Liver (tissue), 9 donors: ENCODE results near the gene KRTAP3-1. TPM values are rescaled to one million over a fixed set of nuclear protein-coding genes. Genes with fewer than 3 reads are reported as not detected.
"Not testable (repeated sequence)": the region's sequence is repeated elsewhere in the genome, so short reads cannot be mapped to it uniquely, and the experiment has no call there.

Experiments used
- DNase-seq: peaks from one replicate; pipeline ENCODE4 v3.0.0-alpha.2; 2017; ENCODE audit warnings: low spot score
- H3K27ac ChIP-seq, 2 donors: one replicate each; pipeline ENCODE4 v1.7.0; 2013; ENCODE audit warnings: inconsistent platforms in 2 of 2, low read length in 2 of 2, control low read depth in 1 of 2, low read depth in 1 of 2, mild to moderate bottlenecking in 1 of 2
- H3K27me3 ChIP-seq, 4 donors: one replicate each; pipeline versions ENCODE4 v1.6.1 to v1.7.0; 2013; ENCODE audit warnings: low read length in 3 of 4, inconsistent platforms in 1 of 4, mild to moderate bottlenecking in 1 of 4, moderate library complexity in 1 of 4; ENCODE audit not compliant: control insufficient read depth in 4 of 4, insufficient read depth in 4 of 4
- H3K36me3 ChIP-seq, 4 donors: one replicate each; pipeline versions ENCODE4 v1.6.1 to v1.7.0; 2013; ENCODE audit warnings: low read length in 3 of 4, mild to moderate bottlenecking in 3 of 4, low read depth in 1 of 4, moderate library complexity in 1 of 4; ENCODE audit not compliant: control insufficient read depth in 4 of 4, insufficient read depth in 3 of 4
- H3K4me1 ChIP-seq, 4 donors: one replicate each; pipeline versions ENCODE4 v1.6.1 to v1.7.0; 2013; ENCODE audit warnings: low read length in 3 of 4, mild to moderate bottlenecking in 3 of 4, moderate library complexity in 1 of 4; ENCODE audit not compliant: control insufficient read depth in 4 of 4, insufficient read depth in 4 of 4
- H3K4me3 ChIP-seq, 3 donors: one replicate each; pipeline versions ENCODE4 v1.6.1 to v1.7.0; 2013; ENCODE audit warnings: low read length in 3 of 3, control low read depth in 1 of 3, low read depth in 1 of 3, mild to moderate bottlenecking in 1 of 3
- H3K9ac ChIP-seq, 2 donors: one replicate each; pipeline ENCODE4 v1.7.0; 2013; ENCODE audit warnings: low read length in 2 of 2, mild to moderate bottlenecking in 2 of 2, moderate library complexity in 2 of 2, control low read depth in 1 of 2, low read depth in 1 of 2
- H3K9me3 ChIP-seq, 4 donors: one replicate each; pipeline versions ENCODE4 v1.6.1 to v1.7.0; 2013; ENCODE audit warnings: low read length in 3 of 4; ENCODE audit not compliant: control insufficient read depth in 4 of 4
- EGR1 ChIP-seq, 2 donors: IDR thresholded peaks; 2 replicates each; pipeline ENCODE4 v1.6.1; 2016 to 2018; ENCODE audit warnings: antibody characterized with exemption in 2 of 2, low read depth in 2 of 2
- FOXA1 ChIP-seq: IDR thresholded peaks from 2 replicates; pipeline ENCODE4 v1.6.1; 2016; ENCODE audit warnings: antibody characterized with exemption
- FOXA2 ChIP-seq: IDR thresholded peaks from 2 replicates; pipeline ENCODE4 v1.6.1; 2016; ENCODE audit warnings: antibody characterized with exemption
- GABPA ChIP-seq, 2 donors: IDR thresholded peaks in 1 of 2; conservative IDR thresholded peaks in 1 of 2; 2 replicates each; pipeline ENCODE4 v1.6.1; 2016; ENCODE audit warnings: antibody characterized with exemption in 2 of 2, mild to moderate bottlenecking in 1 of 2, moderate library complexity in 1 of 2
- HNF4A ChIP-seq, 2 donors: conservative IDR thresholded peaks; 2 replicates each; pipeline ENCODE4 v1.6.1; 2016; ENCODE audit warnings: antibody characterized with exemption in 2 of 2, mild to moderate bottlenecking in 2 of 2
- HNF4G ChIP-seq: IDR thresholded peaks from 2 replicates; pipeline ENCODE4 v1.6.1; 2016; ENCODE audit warnings: antibody characterized with exemption
- JUND ChIP-seq, 2 donors: IDR thresholded peaks; 2 replicates each; pipeline ENCODE4 v1.6.1; 2016; ENCODE audit warnings: antibody characterized with exemption in 2 of 2
- MAX ChIP-seq: IDR thresholded peaks from 2 replicates; pipeline ENCODE4 v1.6.1; 2016; ENCODE audit warnings: antibody characterized with exemption
- NR2F2 ChIP-seq: IDR thresholded peaks from 2 replicates; pipeline ENCODE4 v1.6.1; 2016; ENCODE audit warnings: antibody characterized with exemption
- RAD21 ChIP-seq, 2 donors: IDR thresholded peaks; 2 replicates each; pipeline ENCODE4 v1.6.1; 2016; ENCODE audit warnings: antibody characterized with exemption in 2 of 2, mild to moderate bottlenecking in 2 of 2
- REST ChIP-seq: IDR thresholded peaks from 2 replicates; pipeline ENCODE4 v1.6.1; 2016; ENCODE audit warnings: antibody characterized with exemption, mild to moderate bottlenecking
- RXRA ChIP-seq, 2 donors: IDR thresholded peaks; 2 replicates each; pipeline ENCODE4 v1.6.1; 2017 to 2018; ENCODE audit warnings: antibody characterized with exemption in 2 of 2, mild to moderate bottlenecking in 1 of 2
- SP1 ChIP-seq: IDR thresholded peaks from 2 replicates; pipeline ENCODE4 v1.6.1; 2018; ENCODE audit warnings: antibody characterized with exemption, mild to moderate bottlenecking
- TAF1 ChIP-seq: conservative IDR thresholded peaks from 2 replicates; pipeline ENCODE4 v1.6.1; 2016; ENCODE audit warnings: antibody characterized with exemption, mild to moderate bottlenecking
- YY1 ChIP-seq: IDR thresholded peaks from 2 replicates; pipeline ENCODE4 v1.6.1; 2016; ENCODE audit warnings: antibody characterized with exemption, mild to moderate bottlenecking
- WGBS: extraction: QIAGEN DNeasy Blood & Tissue Kit; methylation state at CpG from one replicate; pipeline ENCODE4 v1.1.7; 2013; 5-methylcytosine and 5-hydroxymethylcytosine counted together
- polyA plus RNA-seq, 2 donors: library from polyadenylated mRNA; stranded (reverse) in 1 of 2; unstranded in 1 of 2; fragments of 200-250 nt in 1 of 2; fragments of >200 nt in 1 of 2; fragmentation: Nextera tagmentation in 1 of 2; extraction: Ambion mirVana in 1 of 2; gene quantifications; one replicate each; pipeline versions ENCODE4 v1.2.1 to v1.2.3, GENCODE V29; 2013 to 2015
- total RNA-seq, 2 donors: library from RNA; depleted of rRNA; stranded (reverse); fragments of >200 nt; gene quantifications; one replicate each; pipeline ENCODE4 v1.2.3, GENCODE V29; 2014
- TF ChIP-seq, protein P1 (sequence below): fragments of 150-350 bp; IDR thresholded peaks from 2 replicates; pipeline ENCODE4 v1.5.1; 2017; ENCODE audit warnings: improper control_type of control experiment, low read depth, low read length; ENCODE audit not compliant: missing input control
- TF ChIP-seq, protein P2 (sequence below): IDR thresholded peaks from 2 replicates; pipeline ENCODE4 v1.6.1; 2016; ENCODE audit warnings: antibody characterized with exemption
- TF ChIP-seq, protein P3 (sequence below): IDR thresholded peaks from 2 replicates; pipeline ENCODE4 v1.6.1; 2016; ENCODE audit warnings: antibody characterized with exemption
- donor health status: healthy.
- donor health status: healthy.
- donor health status: healthy.
- donor health status: healthy.
- donor health status: healthy.

KRTAP3-1 gene
- total and polyA plus RNA-seq, 4 donors = not detected

DNA sequence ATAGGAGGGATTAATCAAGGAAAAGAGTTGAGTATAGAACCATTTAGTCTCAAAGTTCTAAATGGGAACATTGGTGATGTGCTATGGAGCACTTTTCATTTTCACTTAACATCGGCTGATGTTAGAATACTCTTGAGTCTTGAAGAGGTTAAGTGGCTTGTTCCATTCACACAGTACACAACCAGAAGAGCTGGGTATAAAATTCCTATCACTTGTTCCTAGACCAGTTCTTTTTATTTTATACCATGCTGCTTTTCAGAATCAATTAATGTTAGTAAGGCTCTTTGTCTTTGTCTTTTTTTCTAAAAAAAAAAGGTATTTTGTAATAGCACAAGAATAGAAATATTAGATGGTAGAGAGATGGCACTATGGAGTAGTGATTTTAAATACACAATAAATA, 34.0 kb upstream of the KRTAP3-1 start:
- H3K9ac ChIP-seq = no peak overlapping the region
- no peaks in the 10 kb centered on the region for H3K9me3 ChIP-seq
- TF ChIP-seq FOXA1 = no peak
- TF ChIP-seq YY1 = no peak
- TF ChIP-seq, protein P1, sequence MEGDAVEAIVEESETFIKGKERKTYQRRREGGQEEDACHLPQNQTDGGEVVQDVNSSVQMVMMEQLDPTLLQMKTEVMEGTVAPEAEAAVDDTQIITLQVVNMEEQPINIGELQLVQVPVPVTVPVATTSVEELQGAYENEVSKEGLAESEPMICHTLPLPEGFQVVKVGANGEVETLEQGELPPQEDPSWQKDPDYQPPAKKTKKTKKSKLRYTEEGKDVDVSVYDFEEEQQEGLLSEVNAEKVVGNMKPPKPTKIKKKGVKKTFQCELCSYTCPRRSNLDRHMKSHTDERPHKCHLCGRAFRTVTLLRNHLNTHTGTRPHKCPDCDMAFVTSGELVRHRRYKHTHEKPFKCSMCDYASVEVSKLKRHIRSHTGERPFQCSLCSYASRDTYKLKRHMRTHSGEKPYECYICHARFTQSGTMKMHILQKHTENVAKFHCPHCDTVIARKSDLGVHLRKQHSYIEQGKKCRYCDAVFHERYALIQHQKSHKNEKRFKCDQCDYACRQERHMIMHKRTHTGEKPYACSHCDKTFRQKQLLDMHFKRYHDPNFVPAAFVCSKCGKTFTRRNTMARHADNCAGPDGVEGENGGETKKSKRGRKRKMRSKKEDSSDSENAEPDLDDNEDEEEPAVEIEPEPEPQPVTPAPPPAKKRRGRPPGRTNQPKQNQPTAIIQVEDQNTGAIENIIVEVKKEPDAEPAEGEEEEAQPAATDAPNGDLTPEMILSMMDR = no peak
- no peak for TF ChIP-seq GABPA (IDR thresholded peaks at IDR 0.05 in 1 of 2, conservative IDR thresholded peaks at IDR 0.05 in 1 of 2)
- TF ChIP-seq RAD21 (IDR thresholded peaks at IDR 0.05) = no peak
- no peak for TF ChIP-seq EGR1 (IDR thresholded peaks at IDR 0.05; ENCODE audit: low read depth in 2 of 2)
- TF ChIP-seq MAX = no peak
- no peak for TF ChIP-seq JUND (IDR thresholded peaks at IDR 0.05)
- TF ChIP-seq RXRA (IDR thresholded peaks at IDR 0.05) = no peak
- TF ChIP-seq NR2F2 = no peak
- no peak for TF ChIP-seq HNF4G
- TF ChIP-seq FOXA2 = no peak
- DNase-seq = no peak
- H3K27ac ChIP-seq = no peak overlapping the region
- 96% methylated on average over 1 of the region's 1 CpG for WGBS
- no peaks in the 10 kb centered on the region for H3K4me1 ChIP-seq
- H3K27me3 ChIP-seq = peaks cover 0 to 3% (median 0%) of the 10 kb centered on the region in 4 donors
- H3K36me3 ChIP-seq = no peaks in the 10 kb centered on the region
- H3K4me3 ChIP-seq = no peak overlapping the region

DNA sequence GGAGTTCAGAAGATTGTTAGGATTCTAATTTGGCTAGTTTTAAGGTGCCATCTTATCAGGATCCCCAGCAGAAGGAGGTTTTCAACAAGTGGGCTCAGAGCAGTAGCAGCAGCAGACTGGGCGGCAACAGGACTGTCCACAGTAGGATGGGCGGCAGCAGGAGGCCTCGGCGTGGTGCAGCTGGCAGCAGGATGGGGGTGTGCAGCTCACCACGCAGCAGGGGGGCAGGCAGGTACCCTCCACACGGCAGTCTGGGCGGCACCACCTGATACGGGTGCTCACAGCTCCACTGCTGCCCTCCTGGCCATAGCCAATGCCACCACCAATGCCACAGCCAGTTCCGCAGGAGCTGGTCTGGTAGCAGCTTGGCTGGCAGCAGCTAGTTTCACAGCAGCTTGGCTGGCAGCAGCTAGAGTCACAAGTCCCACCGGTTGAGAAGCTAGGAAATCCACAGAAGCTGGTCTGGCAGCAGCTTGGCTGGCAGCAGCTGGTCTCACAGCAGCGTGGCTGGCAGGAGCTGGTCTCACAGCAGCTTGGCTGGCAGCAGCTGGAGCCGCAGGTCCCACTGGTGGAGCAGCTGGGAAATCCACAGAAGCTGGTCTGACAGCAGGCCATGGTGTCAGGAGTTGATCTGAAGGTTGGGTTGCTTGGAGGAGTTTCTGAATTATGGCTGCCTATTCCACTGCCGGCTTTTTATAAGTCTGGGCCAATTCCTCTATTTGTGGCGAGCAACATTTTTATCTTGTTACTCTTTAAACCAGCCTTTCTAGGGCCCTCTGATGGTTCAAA, 32.0 kb upstream of the KRTAP3-1 start, which contains the start of gene KRTAP1-1:
Gene KRTAP1-1, minus strand, starts transcription at position 668 of the 789 bp plus-strand sequence. Its CDS starts 53 bp downstream, at position 615.
- not testable (repeated sequence) for H3K36me3 ChIP-seq, H3K27ac ChIP-seq, H3K4me1 ChIP-seq, H3K9ac ChIP-seq, H3K27me3 ChIP-seq, DNase-seq, H3K4me3 ChIP-seq, H3K9me3 ChIP-seq
- WGBS = 79% methylated on average over 14 of the region's 14 CpGs

GRCh38 chr17:41037853-41038350, 29.0 kb upstream of the KRTAP3-1 start:
- H3K36me3 ChIP-seq = no peaks in the 10 kb centered on the region
- no peaks in the 10 kb centered on the region for H3K27me3 ChIP-seq
- no peak overlapping the region for H3K27ac ChIP-seq
- no peak overlapping the region for H3K4me3 ChIP-seq
- 77% methylated on average over 2 of the region's 2 CpGs for WGBS
- no peak overlapping the region for H3K9ac ChIP-seq
- no peak for DNase-seq
- no peaks in the 10 kb centered on the region for H3K9me3 ChIP-seq
- no peaks in the 10 kb centered on the region for H3K4me1 ChIP-seq
- TF ChIP-seq, protein P2, sequence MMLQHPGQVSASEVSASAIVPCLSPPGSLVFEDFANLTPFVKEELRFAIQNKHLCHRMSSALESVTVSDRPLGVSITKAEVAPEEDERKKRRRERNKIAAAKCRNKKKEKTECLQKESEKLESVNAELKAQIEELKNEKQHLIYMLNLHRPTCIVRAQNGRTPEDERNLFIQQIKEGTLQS = no peak
- TF ChIP-seq, protein P3, sequence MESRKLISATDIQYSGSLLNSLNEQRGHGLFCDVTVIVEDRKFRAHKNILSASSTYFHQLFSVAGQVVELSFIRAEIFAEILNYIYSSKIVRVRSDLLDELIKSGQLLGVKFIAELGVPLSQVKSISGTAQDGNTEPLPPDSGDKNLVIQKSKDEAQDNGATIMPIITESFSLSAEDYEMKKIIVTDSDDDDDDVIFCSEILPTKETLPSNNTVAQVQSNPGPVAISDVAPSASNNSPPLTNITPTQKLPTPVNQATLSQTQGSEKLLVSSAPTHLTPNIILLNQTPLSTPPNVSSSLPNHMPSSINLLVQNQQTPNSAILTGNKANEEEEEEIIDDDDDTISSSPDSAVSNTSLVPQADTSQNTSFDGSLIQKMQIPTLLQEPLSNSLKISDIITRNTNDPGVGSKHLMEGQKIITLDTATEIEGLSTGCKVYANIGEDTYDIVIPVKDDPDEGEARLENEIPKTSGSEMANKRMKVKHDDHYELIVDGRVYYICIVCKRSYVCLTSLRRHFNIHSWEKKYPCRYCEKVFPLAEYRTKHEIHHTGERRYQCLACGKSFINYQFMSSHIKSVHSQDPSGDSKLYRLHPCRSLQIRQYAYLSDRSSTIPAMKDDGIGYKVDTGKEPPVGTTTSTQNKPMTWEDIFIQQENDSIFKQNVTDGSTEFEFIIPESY = no peak
- TF ChIP-seq EGR1 (IDR thresholded peaks at IDR 0.05; ENCODE audit: low read depth in 2 of 2) = no peak
- TF ChIP-seq GABPA (IDR thresholded peaks at IDR 0.05 in 1 of 2, conservative IDR thresholded peaks at IDR 0.05 in 1 of 2) = no peak
- no peak for TF ChIP-seq REST
- no peak for TF ChIP-seq FOXA1
- no peak for TF ChIP-seq RAD21 (IDR thresholded peaks at IDR 0.05)
- TF ChIP-seq HNF4G = no peak
- no peak for TF ChIP-seq SP1
- no peak for TF ChIP-seq HNF4A (conservative IDR thresholded peaks at IDR 0.05)
- TF ChIP-seq FOXA2 = no peak
- TF ChIP-seq YY1 = no peak
- TF ChIP-seq NR2F2 = no peak
- TF ChIP-seq MAX = no peak
- TF ChIP-seq JUND (IDR thresholded peaks at IDR 0.05) = no peak
- no peak for TF ChIP-seq TAF1
